ENCODE measurements around the gene GRAMD1C. TPM values are rescaled to one million over a fixed set of nuclear protein-coding genes. Genes with fewer than 3 reads are reported as not detected.

The GRAMD1C gene
- total and polyA plus RNA-seq, 2 experiments from 2014 or later, result 3.2 to 6.0 TPM

DNA sequence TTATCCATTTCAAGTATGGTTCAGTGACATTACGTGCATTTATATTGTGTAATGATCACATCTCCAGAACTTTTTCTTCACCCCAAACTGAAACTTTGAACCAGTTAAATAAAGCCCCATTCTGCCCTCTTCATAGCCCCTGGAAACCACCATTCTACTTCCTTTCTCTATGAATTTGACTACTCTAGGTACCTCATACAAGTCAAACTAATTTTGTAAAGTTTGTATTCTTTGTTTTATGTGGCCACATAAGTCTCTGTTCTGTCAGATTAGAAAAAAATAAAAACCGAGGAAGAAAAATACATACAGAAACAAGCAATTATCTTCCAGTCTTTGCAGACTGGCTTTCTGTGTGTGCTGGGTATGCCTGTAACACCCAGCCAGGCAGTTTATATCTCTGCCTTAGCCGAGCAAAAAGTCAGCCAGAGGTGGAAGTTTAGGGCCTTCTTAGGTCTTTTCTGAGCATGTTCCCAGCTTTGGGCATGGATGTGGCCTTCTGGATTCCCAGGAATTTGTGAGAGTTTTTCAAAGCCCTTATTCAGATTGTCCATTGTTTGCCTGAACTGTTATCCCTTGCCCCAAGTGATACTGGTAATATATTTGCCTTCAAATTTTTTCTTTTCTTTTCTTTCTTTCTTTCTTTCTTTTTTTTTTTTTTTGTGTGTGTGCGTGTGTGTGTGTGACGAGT, 6.0 kb upstream of the GRAMD1C start:
- DNase-seq, result no peak
- Histone ChIP-seq H3K9me3 (ENCODE audit: low read depth) (no peaks in the 10 kb centered on the region), H3K9ac (no peak overlapping the region), H3K4me3 (no peak overlapping the region), H2AFZ (no peak overlapping the region), H3K9me2 (ENCODE audit: insufficient read depth) (no peaks in the 10 kb centered on the region), H3K4me1 (ENCODE audit: insufficient read depth) (peaks cover 15% of the 10 kb centered on the region), H3K27me3 (replicated peaks; ENCODE audit: insufficient read depth) (no peaks in the 10 kb centered on the region), H3K27ac (no peak overlapping the region), H3F3A (ENCODE audit: insufficient read depth) (peaks cover 18% of the 10 kb centered on the region), H4K20me1 (ENCODE audit: insufficient read depth) (no peaks in the 10 kb centered on the region), H3K79me2 (ENCODE audit: insufficient read depth) (no peaks in the 10 kb centered on the region), H3K36me3 (ENCODE audit: low read depth) (no peaks in the 10 kb centered on the region), H3K4me2 (ENCODE audit: unreplicated experiment) (no peak overlapping the region)
- in situ Hi-C loops (cut with MboI), result no loop called here
- 83 to 92% methylated on average over 4 to 5 of the region's 5 CpGs for WGBS, 2 experiments (ENCODE audit: low coverage in 1 of 2, low lambda C conversion rate in 2 of 2, missing lambda C conversion rate in 2 of 2)
- TF ChIP-seq EZH2phosphoT487 (IDR thresholded peaks at IDR 0.05; ENCODE audit: insufficient read depth, low read depth) (no peak), EZH2 (IDR thresholded peaks at IDR 0.05; ENCODE audit: insufficient read depth, poor library complexity, severe bottlenecking) (no peak)

DNA sequence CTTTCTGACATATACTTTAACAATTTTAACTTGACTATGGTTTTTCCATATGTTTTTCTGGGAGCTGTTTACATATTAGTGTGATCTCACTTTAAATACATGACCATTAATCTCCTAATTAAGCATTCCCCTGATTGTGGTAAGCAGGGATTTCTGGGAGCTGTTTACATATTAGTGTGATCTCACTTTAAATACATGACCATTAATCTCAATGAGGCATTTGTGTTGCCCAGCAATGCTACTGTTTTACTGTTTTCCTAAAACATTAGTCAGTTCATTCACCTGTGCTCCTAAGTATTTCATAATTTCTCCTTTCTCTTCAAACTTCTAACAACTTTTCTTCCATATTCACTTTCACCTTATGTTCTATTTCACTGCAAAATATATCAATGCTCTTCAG, 3.6 kb upstream of the GRAMD1C start:
- no peak overlapping the region for H3K4me2 ChIP-seq (ENCODE audit: unreplicated experiment)
- peaks cover 18% of the 10 kb centered on the region for H3F3A ChIP-seq (ENCODE audit: insufficient read depth)
- no peaks in the 10 kb centered on the region for H3K36me3 ChIP-seq (ENCODE audit: low read depth)
- H3K79me2 ChIP-seq (ENCODE audit: insufficient read depth), result no peaks in the 10 kb centered on the region
- H3K27me3 ChIP-seq (replicated peaks; ENCODE audit: insufficient read depth), result no peaks in the 10 kb centered on the region
- no peaks in the 10 kb centered on the region for H3K9me2 ChIP-seq (ENCODE audit: insufficient read depth)
- no peak for TF ChIP-seq EZH2 (IDR thresholded peaks at IDR 0.05; ENCODE audit: insufficient read depth, poor library complexity, severe bottlenecking)
- TF ChIP-seq EZH2phosphoT487 (IDR thresholded peaks at IDR 0.05; ENCODE audit: insufficient read depth, low read depth), result no peak
- no peak for DNase-seq
- no peaks in the 10 kb centered on the region for H3K9me3 ChIP-seq (ENCODE audit: low read depth)
- H2AFZ ChIP-seq, result no peak overlapping the region
- in situ Hi-C loops (cut with MboI), result no loop called here
- no peak overlapping the region for H3K4me3 ChIP-seq
- H3K27ac ChIP-seq, result no peak overlapping the region
- H3K4me1 ChIP-seq (ENCODE audit: insufficient read depth), result peaks cover 15% of the 10 kb centered on the region
- H4K20me1 ChIP-seq (ENCODE audit: insufficient read depth), result no peaks in the 10 kb centered on the region
- no peak overlapping the region for H3K9ac ChIP-seq

DNA sequence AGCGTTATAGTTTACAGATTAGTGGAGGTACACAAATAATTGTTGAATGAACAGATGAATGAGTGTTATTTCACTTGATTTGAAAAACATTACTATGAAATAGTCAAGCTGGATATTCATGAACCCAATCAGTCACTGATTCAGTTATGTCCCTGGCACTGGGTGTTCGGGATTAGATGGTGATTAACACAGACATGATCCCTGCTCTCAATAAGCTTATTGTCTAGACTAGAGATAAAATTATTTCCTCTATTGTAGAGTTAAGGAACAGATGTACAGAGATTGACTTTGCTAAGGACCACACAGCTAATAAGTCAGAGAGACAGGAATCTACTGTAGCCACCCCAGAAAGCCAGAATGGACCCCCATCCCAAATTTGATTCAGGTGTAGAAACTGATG, 963 bp downstream of the GRAMD1C start:
- TF ChIP-seq EZH2 (IDR thresholded peaks at IDR 0.05; ENCODE audit: insufficient read depth, poor library complexity, severe bottlenecking), result no peak
- TF ChIP-seq EZH2phosphoT487 (IDR thresholded peaks at IDR 0.05; ENCODE audit: insufficient read depth, low read depth), result no peak
- no peaks in the 10 kb centered on the region for H3K9me2 ChIP-seq (ENCODE audit: insufficient read depth)
- peak; percentile 21 for DNase-seq
- no peaks in the 10 kb centered on the region for H3K36me3 ChIP-seq (ENCODE audit: low read depth)
- H3K4me2 ChIP-seq (ENCODE audit: unreplicated experiment), result peak overlapping the region; percentile 86
- H3K4me1 ChIP-seq (ENCODE audit: insufficient read depth), result no peaks in the 10 kb centered on the region
- no peaks in the 10 kb centered on the region for H3K27me3 ChIP-seq (replicated peaks; ENCODE audit: insufficient read depth)
- no peaks in the 10 kb centered on the region for H3K9me3 ChIP-seq (ENCODE audit: low read depth)
- no peaks in the 10 kb centered on the region for H4K20me1 ChIP-seq (ENCODE audit: insufficient read depth)
- H3K79me2 ChIP-seq (ENCODE audit: insufficient read depth), result no peaks in the 10 kb centered on the region
- peak overlapping the region; percentile 99 for H2AFZ ChIP-seq
- in situ Hi-C loops (cut with MboI), result no loop called here
- H3K27ac ChIP-seq, result 0 out of 2 replicates have a peak overlapping the region, but pooled peaks have one; percentile 48
- WGBS, 2 experiments (ENCODE audit: low coverage in 1 of 2, low lambda C conversion rate in 2 of 2, missing lambda C conversion rate in 2 of 2), result 52 to 65% methylated on average over 2 of the region's 2 CpGs
- H3K9ac ChIP-seq, result peak overlapping the region; percentile 85
- no peaks in the 10 kb centered on the region for H3F3A ChIP-seq (ENCODE audit: insufficient read depth)
- peak overlapping the region; percentile 92 for H3K4me3 ChIP-seq

DNA sequence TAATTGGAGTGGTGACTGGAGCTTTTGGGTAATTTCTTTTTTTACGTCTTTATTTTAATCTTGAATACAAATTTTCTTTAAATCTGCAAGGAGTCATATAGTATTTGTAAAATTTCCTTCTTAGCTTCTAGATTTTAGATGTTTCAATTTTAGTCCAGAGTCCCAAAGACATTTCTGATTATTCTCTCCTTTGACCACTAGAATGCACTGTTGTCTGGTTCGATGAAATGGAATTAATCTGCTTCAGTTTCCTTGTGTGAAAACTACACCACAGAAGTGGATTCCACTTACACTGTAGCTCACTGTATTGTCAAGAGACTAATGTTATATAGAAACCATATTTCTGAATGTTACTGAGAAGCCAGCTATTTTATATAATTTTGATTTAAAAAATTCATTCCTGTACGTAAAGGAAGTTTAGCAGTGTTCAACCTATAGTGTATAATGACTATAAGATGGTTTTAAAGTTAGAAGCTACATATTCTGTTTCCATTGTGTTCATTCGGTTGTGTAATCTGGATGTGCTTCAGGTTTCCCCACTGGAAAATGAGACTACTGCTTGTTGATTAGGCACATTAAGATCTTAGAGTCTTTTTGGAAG, 6.1 kb downstream of the GRAMD1C start:
- in situ Hi-C loops (cut with MboI), result loop anchor here (5.0 kb wide), 1 partner anchor 68 kb away; no protein-coding TSS in a partner anchor
- no peak overlapping the region for H3K4me3 ChIP-seq

More for the DNA sequence above, 6.1 kb downstream of the GRAMD1C start:
- Histone ChIP-seq H3K9me3 (ENCODE audit: low read depth) (no peaks in the 10 kb centered on the region), H3K36me3 (ENCODE audit: low read depth) (no peaks in the 10 kb centered on the region), H3K4me2 (ENCODE audit: unreplicated experiment) (no peak overlapping the region), H3F3A (ENCODE audit: insufficient read depth) (no peaks in the 10 kb centered on the region), H3K79me2 (ENCODE audit: insufficient read depth) (no peaks in the 10 kb centered on the region), H3K9ac (no peak overlapping the region), H3K4me1 (ENCODE audit: insufficient read depth) (no peaks in the 10 kb centered on the region), H2AFZ (no peak overlapping the region; the same call in 1 of the 2 replicates), H3K27ac (no peak overlapping the region), H4K20me1 (ENCODE audit: insufficient read depth) (no peaks in the 10 kb centered on the region), H3K27me3 (replicated peaks; ENCODE audit: insufficient read depth) (no peaks in the 10 kb centered on the region), H3K9me2 (ENCODE audit: insufficient read depth) (no peaks in the 10 kb centered on the region)
- 21 to 25% methylated on average over 4 of the region's 4 CpGs for WGBS, 2 experiments (ENCODE audit: low coverage in 1 of 2, low lambda C conversion rate in 2 of 2, missing lambda C conversion rate in 2 of 2)
- TF ChIP-seq EZH2phosphoT487 (IDR thresholded peaks at IDR 0.05; ENCODE audit: insufficient read depth, low read depth) (no peak), EZH2 (IDR thresholded peaks at IDR 0.05; ENCODE audit: insufficient read depth, poor library complexity, severe bottlenecking) (no peak)
- DNase-seq, result peak; percentile 65

Data from GM23248 (cell line).